IMR-90 (cell line): ENCODE measurements around the gene HDHD5. TPM values are rescaled to one million over a fixed set of nuclear protein-coding genes. Genes with fewer than 3 reads are reported as not detected.
"Not testable (repeated sequence)": the region's sequence is repeated elsewhere in the genome, so short reads cannot be mapped to it uniquely, and the experiment has no call there.

ENCODE experiments used
- ATAC-seq: fragments of 200-7000 bp; cut with Tn5 transposase; 2 replicates; pipeline ENCODE4 v1.9.1; 2020; ENCODE audit warnings: low read depth, mild to moderate bottlenecking, moderate library complexity
- BruUV-seq: library from RNA; stranded (reverse); fragments of 400-500 nt; replicated peaks from 2 replicates; lab custom pipeline; 2021; lab: Mats Ljungman, UMichigan
- CTCF ChIA-PET: fragments of 300-600 bp; formaldehyde crosslinking; extraction: SDS; loops from one replicate; lab custom pipeline; 2021; ENCODE audit warnings: antibody characterized with exemption; lab: Yijun Ruan, JAX
- POLR2A ChIA-PET: fragments of 300-600 bp; sonication (Branson Sonifier 250); formaldehyde crosslinking; loops from one replicate; lab custom pipeline; 2022; ENCODE audit warnings: antibody characterized with exemption; ENCODE audit not compliant: unreplicated experiment; lab: Charles Lee
- DNase-seq: peaks from one replicate; pipeline ENCODE4 v3.0.0; 2013
- H2AFZ ChIP-seq: replicated peaks from 2 replicates; pipeline ENCODE3; 2013; ENCODE audit warnings: low read length, mild to moderate bottlenecking; ENCODE audit not compliant: poor library complexity
- H2AK5ac ChIP-seq: 2 replicates; pipeline ENCODE4 v1.6.1; 2013; ENCODE audit warnings: low read depth, low read length, inconsistent platforms
- H2AK9ac ChIP-seq: replicated peaks from 2 replicates; pipeline ENCODE3; 2013; ENCODE audit warnings: mild to moderate bottlenecking, low read depth, low read length, moderate library complexity; ENCODE audit not compliant: poor library complexity
- H2BK120ac ChIP-seq: 2 replicates; pipeline ENCODE4 v1.6.1; 2013; ENCODE audit warnings: low read depth, low read length, inconsistent platforms
- H2BK15ac ChIP-seq: 3 replicates; pipeline ENCODE4 v1.6.1; 2013; ENCODE audit warnings: low read depth, low read length, inconsistent platforms
- H2BK20ac ChIP-seq: 2 replicates; pipeline ENCODE4 v1.6.1; 2013; ENCODE audit warnings: low read depth, mild to moderate bottlenecking, inconsistent platforms, low read length, moderate library complexity
- H2BK5ac ChIP-seq: 2 replicates; pipeline ENCODE4 v1.6.1; 2013; ENCODE audit warnings: mild to moderate bottlenecking, low read depth, low read length, inconsistent platforms; ENCODE audit not compliant: poor library complexity, severe bottlenecking
- H3K14ac ChIP-seq: replicated peaks from 2 replicates; pipeline ENCODE4 v1.6.1; 2013; ENCODE audit warnings: low read depth, low read length, inconsistent platforms
- H3K18ac ChIP-seq: 2 replicates; pipeline ENCODE4 v1.6.1; 2013; ENCODE audit warnings: low read depth, low read length, control low read depth
- H3K23ac ChIP-seq: 2 replicates; pipeline ENCODE4 v1.6.1; 2013; ENCODE audit warnings: low read depth, low read length, inconsistent platforms
- H3K27ac ChIP-seq: 2 replicates; pipeline ENCODE4 v1.5.1; 2013; ENCODE audit warnings: mild to moderate bottlenecking, control low read depth, low read length; ENCODE audit not compliant: insufficient read depth
- H3K27me3 ChIP-seq: 2 replicates; pipeline ENCODE4 v1.6.1; 2013; ENCODE audit warnings: low read length; ENCODE audit not compliant: control insufficient read depth, insufficient read depth
- H3K36me3 ChIP-seq: 2 replicates; pipeline ENCODE4 v1.6.1; 2013; ENCODE audit warnings: low read length, mixed read lengths; ENCODE audit not compliant: control insufficient read depth, insufficient read depth
- H3K4ac ChIP-seq: 2 replicates; pipeline ENCODE4 v1.6.1; 2013; ENCODE audit warnings: low read depth, low read length, inconsistent platforms
- H3K4me1 ChIP-seq: 2 replicates; pipeline ENCODE4 v1.6.1; 2013; ENCODE audit warnings: low read length, mixed read lengths; ENCODE audit not compliant: control insufficient read depth, insufficient read depth
- H3K4me2 ChIP-seq: 2 replicates; pipeline ENCODE4 v1.6.1; 2013; ENCODE audit warnings: low read depth, mild to moderate bottlenecking, control low read depth, low read length, moderate library complexity
- H3K4me3 ChIP-seq: 2 replicates; pipeline ENCODE4 v1.5.1; 2013; ENCODE audit warnings: low read depth, mild to moderate bottlenecking, control low read depth, low read length, moderate library complexity; ENCODE audit not compliant: insufficient read depth
- H3K56ac ChIP-seq: 2 replicates; pipeline ENCODE4 v1.6.1; 2013; ENCODE audit warnings: low read length, inconsistent platforms; ENCODE audit not compliant: insufficient read depth; ENCODE audit errors: extremely low read depth
- H3K79me1 ChIP-seq, 2 experiments: 2 replicates each; pipeline ENCODE4 v1.6.1; 2013; ENCODE audit warnings: low read length in 2 of 2, inconsistent platforms in 1 of 2, low read depth in 1 of 2
- H3K9ac ChIP-seq: 2 replicates; pipeline ENCODE4 v1.6.1; 2013; ENCODE audit warnings: low read depth, low read length, control low read depth
- H3K9me1 ChIP-seq: 2 replicates; pipeline ENCODE4 v1.6.1; 2013; ENCODE audit warnings: low read length, inconsistent platforms; ENCODE audit not compliant: insufficient read depth
- H3K9me3 ChIP-seq: 2 replicates; pipeline ENCODE4 v1.6.1; 2013; ENCODE audit warnings: low read length; ENCODE audit not compliant: control insufficient read depth, insufficient read depth
- H4K20me1 ChIP-seq: 2 replicates; pipeline ENCODE4 v1.6.1; 2013; ENCODE audit warnings: low read length, inconsistent platforms; ENCODE audit not compliant: insufficient read depth
- H4K5ac ChIP-seq: 2 replicates; pipeline ENCODE4 v1.6.1; 2013; ENCODE audit warnings: mild to moderate bottlenecking, low read depth, low read length, control low read depth
- H4K8ac ChIP-seq, 2 experiments: 2 replicates each; pipeline ENCODE4 v1.6.1; 2013; ENCODE audit warnings: low read depth in 2 of 2, low read length in 2 of 2, control low read depth in 1 of 2, inconsistent platforms in 1 of 2
- H4K91ac ChIP-seq: 2 replicates; pipeline ENCODE4 v1.6.1; 2013; ENCODE audit warnings: low read depth, low read length, inconsistent platforms; ENCODE audit not compliant: insufficient read depth
- WGBS, 2 experiments: methylation state at CpG; one replicate each; pipeline versions ENCODE4 v1.1.5 to v1.1.7; 2013; ENCODE audit warnings: missing lambda C conversion rate in 2 of 2; ENCODE audit not compliant: insufficient read length in 1 of 2; ENCODE audit errors: extremely low coverage in 2 of 2; 5-methylcytosine and 5-hydroxymethylcytosine counted together
- dilution Hi-C: fragments of 300-500 bp; cut with HindIII; formaldehyde crosslinking; loops from one replicate; pipeline ENCODE4 v1.14.3; 2018; ENCODE audit warnings: low sequenced_read_pairs; ENCODE audit not compliant: unreplicated experiment
- in situ Hi-C: fragments of 300-500 bp; cut with MboI; formaldehyde crosslinking; loops from 3 replicates; pipeline ENCODE4 v1.14.3; 2019; ENCODE audit warnings: low sequenced_read_pairs, inconsistent platforms, mixed read lengths
- intact Hi-C: fragments of 100-400 bp; cut with micrococcal nuclease; formaldehyde crosslinking; loops from 2 replicates; pipeline ENCODE4 v1.10.0; 2022
- polyA plus RNA-seq, 3 experiments: library from polyadenylated mRNA; depleted of rRNA; stranded (reverse); fragments of >200 nt; gene quantifications; 2 replicates each; pipeline ENCODE4 v1.2.3, GENCODE V29; 2012; ENCODE audit warnings: low replicate concordance in 1 of 3
- total RNA-seq: library from RNA; depleted of rRNA; stranded (reverse); fragments of >200 nt; gene quantifications from 2 replicates; pipeline ENCODE4 v1.2.3, GENCODE V29; 2012

The HDHD5 gene
- total and polyA plus RNA-seq, 2 of the 4 experiments (the other 2 are of a cell fraction): 31.9 to 37.5 TPM

DNA sequence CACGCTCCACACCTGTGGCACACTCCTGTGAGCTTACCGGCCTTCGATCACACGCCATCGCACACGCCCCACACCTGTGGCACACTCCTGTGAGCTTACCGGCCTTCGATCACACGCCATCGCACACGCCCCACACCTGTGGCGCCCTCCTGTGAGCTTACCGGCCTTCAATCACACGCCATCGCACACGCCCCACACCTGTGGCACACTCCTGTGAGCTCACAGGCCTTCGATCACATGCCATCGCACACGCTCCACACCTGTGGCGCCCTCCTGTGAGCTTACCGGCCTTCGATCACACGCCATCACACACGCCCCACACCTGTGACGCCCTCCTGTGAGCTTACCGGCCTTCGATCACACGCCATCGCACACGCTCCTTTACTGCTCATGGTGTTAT lies 11.6 kb downstream of the HDHD5 start:
- H4K91ac ChIP-seq, H3K18ac ChIP-seq, H3K27ac ChIP-seq, H2AK5ac ChIP-seq, H2BK5ac ChIP-seq, H2AK9ac ChIP-seq, H2BK20ac ChIP-seq, intact Hi-C loops, H3K4ac ChIP-seq, in situ Hi-C loops, H3K4me2 ChIP-seq, H3K56ac ChIP-seq, dilution Hi-C loops, H3K4me1 ChIP-seq, H3K27me3 ChIP-seq, POLR2A ChIA-PET, H3K23ac ChIP-seq, H2BK15ac ChIP-seq, H3K14ac ChIP-seq, DNase-seq, BruUV-seq, H3K9ac ChIP-seq, ATAC-seq, H4K5ac ChIP-seq, H3K9me1 ChIP-seq, H4K8ac ChIP-seq, H2AFZ ChIP-seq, H2BK120ac ChIP-seq, H3K4me3 ChIP-seq, H3K9me3 ChIP-seq: not testable (repeated sequence)
- CTCF ChIA-PET: interaction anchor here (1.2 kb wide), 1 partner anchor 24 kb away, joined by 3 read pairs; no protein-coding TSS in a partner anchor
- Histone ChIP-seq H3K79me1 (peaks cover 4 to 25% of the 10 kb centered on the region in 2 experiments; a peak in 3 of 4 replicates), H3K36me3 (peaks cover 27% of the 10 kb centered on the region), H4K20me1 (peaks cover 19% of the 10 kb centered on the region; the same call in 1 of the 2 replicates)
- WGBS, 2 experiments: 82% methylated on average over 4 of the region's 30 CpGs; no CpG with 5 or more reads in 1 of the 2 experiments
